Measurements from ENCODE around the gene TRIM34.
A peak's percentile ranks its signal among the peaks of the same experiment; 100 is the strongest.
"Not testable (repeated sequence)": the region's sequence is repeated elsewhere in the genome, so short reads cannot be mapped to it uniquely, and the experiment has no call there.

TRIM34 gene

GRCh38 chr11:5621580-5621979 is 3.2 kb upstream of the TRIM34 start:
- DNase-seq: no peak

DNA sequence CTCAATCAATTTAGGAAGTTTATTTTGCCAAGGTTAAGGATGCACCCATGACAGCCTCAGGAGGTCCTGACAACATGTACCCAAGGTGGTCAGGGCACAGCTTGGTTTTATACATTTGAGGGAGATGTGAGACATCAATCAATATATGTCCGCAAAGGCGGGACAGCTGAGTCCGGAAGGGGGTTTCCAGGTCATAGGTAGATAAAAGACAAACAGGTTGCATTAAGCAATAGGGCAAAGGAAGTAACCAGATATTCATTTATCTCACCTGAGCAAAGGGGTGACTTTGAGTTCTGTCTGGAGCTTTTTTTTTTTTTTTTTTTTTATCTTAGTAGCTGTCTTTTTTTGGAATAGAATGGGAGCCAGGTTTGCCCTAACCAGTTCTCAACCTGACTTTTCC is 2.0 kb upstream of the TRIM34 start:
- DNase-seq: no peak

DNA sequence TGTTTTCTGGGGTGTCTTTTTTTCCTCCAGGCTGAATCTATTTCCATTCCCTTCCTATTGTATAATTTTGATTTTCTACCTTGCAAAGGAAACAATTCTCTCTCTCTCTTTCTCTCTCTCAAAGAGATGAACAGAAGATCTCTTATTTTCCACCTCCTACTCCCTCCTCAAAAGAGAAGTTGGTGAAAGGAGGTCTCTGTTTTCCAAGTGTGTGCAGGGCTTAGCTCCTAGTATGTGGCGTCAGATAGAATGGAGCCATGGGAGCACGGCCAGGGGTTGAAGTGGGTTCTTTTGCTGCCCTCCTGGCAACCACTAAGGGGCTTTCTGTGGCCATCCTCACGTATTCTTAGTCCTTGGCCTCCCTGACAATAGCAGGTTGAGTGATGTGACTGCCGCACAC is 480 bp downstream of the TRIM34 start:
- DNase-seq: no peak

GRCh38 chr11:5626196-5626595 is 1.4 kb downstream of the TRIM34 start:
- DNase-seq: no peak

DNA sequence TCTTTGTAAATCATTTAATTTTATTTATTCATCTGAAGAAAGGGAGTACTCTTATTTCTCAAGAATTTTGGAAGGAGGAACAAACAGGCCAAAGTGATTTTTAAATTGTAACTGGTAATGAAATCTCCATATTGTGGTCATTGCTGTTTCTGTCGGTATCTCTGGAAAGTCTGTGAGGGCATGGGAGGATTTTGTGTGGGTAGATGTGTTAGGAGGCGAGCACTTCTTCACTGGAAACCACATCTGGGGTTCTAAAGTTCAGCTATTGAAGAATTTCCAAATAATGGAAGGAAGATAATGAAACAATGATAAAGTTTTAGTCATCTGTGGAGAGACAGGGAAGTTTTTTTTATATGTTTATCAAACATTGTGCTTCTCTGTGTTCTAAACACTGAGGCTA is 6.6 kb downstream of the TRIM34 start:
- DNase-seq: no peak

DNA sequence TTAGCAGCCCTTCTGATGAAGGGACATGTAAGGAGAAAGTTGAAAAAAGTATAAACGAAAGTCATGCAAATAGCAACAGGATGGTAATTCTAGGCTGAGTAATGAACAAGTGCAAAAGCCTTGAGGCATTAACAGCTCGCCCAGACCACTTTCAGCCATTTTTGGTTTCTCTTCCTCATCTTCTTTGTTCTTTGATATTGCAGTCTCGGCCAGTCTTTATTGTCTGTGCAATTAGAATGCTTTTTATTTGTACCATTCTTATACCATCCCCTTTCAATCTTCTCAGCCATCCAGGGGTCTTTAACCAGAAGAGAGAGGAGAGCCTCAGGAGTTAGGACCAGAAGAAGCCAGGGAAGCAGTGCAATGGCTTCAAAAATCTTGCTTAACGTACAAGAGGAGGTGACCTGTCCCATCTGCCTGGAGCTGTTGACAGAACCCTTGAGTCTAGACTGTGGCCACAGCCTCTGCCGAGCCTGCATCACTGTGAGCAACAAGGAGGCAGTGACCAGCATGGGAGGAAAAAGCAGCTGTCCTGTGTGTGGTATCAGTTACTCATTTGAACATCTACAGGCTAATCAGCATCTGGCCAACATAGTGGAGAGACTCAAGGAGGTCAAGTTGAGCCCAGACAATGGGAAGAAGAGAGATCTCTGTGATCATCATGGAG is 7.3 kb downstream of the TRIM34 start:
- no peak for DNase-seq

- DNase-seq: no peak
These were observed 15.2 kb downstream of the TRIM34 start for GRCh38 chr11:5639953-5640352.

DNA sequence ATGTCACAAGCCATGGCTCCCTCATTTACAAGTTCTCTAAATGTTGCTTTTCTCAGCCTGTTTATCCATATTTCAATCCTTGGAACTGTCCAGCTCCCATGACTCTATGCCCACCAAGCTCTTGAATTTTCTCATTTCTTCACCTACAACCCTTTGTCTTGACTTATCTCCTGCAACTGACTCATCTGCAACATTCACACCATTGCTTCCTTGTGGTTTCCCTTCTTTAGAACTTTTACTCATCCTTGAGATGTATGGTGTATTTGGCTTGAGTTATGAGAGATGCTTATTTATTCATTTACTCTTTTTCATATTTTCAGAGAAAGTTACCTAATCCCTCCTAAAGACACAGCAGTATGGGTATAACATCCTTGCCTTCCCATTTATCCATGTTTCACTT is 18.8 kb downstream of the TRIM34 start:
- no peak for DNase-seq

DNA sequence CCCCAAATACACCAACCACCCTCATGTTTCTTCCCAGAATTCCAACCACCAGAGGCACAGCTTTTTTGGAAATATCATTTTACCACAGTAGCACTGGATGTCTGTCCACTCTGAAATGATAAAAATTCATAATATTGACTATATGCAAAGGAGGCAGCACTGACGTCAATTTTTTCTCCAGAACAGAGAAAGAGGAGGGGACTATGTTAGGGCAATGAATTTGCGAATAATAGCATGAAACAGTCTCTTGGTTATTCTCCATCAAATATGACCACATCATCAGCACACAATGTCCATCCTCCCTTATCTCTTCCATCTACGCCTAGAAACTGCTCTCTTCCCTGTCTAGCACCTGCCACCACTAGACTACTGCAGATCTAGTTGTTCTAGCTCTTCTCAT is 21.3 kb downstream of the TRIM34 start:
- no peak for DNase-seq

DNA sequence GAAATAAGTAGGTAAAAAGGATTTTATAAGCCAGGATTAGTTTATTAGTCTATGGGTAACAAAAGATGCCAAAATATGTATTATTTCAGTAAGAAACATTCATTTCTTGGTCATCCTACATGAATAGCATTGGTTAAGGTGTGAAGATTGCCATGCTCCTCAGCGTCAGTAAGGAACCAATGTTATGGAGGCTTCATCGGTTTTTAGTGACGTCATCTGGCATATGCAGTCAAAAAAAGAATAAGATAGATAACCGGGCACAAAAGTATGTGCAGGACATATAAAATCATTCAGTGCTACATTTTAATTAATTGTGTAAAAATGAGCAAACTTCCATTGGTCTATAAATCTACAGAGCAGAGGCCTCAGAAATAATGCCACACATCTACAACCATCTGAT is 30.7 kb downstream of the TRIM34 start:
- DNase-seq: no peak

DNA sequence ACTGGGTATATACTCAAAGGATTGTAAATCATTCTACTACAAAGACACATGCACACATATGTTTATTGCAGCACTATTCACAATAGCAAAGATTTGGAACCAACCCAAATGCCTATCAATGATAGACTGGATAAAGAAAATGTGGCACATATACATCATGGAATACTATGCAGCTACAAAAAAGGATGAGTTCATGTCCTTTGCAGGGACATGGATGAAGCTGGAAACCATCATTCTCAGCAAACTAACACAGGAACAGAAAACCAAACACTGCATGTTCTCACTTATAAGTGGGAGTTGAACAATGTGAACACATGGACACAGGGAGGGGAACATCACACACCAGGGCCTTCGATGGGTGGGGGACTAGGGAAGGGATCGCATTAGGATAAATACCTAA is 32.2 kb downstream of the TRIM34 start:
- not testable (repeated sequence) for DNase-seq

- DNase-seq: no peak
These were observed 33.5 kb downstream of the TRIM34 start for GRCh38 chr11:5658318-5658717.

DNA sequence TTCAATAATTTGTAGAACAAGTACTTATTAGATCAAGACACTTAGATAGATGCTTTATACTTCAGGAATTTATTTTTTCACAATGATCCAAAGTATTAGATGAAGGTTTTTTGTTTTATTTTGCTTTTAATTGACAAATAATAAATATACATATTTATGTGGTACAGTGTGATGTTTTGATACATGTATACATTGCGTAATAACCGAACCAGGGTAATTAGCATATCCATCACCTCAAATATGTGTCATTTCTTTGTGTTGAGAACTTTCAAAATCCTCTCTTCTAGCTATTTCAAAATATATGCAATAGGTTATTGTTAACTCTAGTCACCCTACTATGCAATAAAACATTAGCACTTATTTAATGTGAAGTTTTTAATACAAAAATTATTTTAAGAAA is 38.7 kb downstream of the TRIM34 start:
- DNase-seq: no peak

GRCh38 chr11:5665051-5665570 is 40.3 kb downstream of the TRIM34 start:
- no peak for DNase-seq

- no peak for DNase-seq
These were observed 41.1 kb downstream of the TRIM34 start for GRCh38 chr11:5665746-5666401.

GRCh38 chr11:5666402-5666793 is 41.6 kb downstream of the TRIM34 start:
- DNase-seq: no peak

DNA sequence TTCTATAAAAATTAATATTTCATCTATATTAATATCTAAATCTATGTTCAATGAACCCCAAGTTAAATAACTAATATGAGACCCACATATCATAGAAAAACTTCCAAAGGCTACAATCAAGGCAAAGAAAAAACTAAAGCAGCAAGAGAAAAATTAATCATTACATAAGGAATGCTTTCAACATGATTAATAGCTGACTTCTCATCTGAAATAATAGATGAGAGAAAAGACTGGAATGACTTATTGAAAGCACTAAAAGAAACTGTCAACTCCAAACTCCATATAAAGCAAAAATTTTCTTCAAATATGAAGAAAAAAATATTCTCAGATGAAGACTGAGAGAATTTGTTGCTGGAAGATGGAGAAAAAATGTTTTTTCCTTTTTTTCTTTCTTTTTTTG is 47.0 kb downstream of the TRIM34 start:
- DNase-seq: no peak

DNA sequence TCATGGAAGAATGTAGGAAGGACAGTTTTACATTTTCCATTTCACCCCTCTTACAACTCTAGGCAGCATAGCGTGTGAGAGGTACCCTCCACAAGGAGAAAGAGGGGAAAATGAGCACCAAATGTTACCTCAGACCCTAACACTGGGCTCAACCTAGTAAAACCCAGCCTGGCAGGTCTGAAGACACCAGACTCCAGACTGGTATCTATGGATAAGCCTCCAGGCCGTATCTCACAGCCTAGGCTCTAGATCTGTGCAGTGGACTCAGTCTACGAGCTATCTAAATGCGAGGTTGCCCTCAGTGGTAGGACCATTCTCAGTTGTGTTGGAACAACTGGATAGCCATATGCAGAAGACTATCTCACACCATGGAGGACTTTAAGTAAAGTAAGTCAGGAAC is 49.6 kb downstream of the TRIM34 start:
- no peak for DNase-seq

GRCh38 chr11:5679811-5680210 is 55.0 kb downstream of the TRIM34 start:
- no peak for DNase-seq

DNA sequence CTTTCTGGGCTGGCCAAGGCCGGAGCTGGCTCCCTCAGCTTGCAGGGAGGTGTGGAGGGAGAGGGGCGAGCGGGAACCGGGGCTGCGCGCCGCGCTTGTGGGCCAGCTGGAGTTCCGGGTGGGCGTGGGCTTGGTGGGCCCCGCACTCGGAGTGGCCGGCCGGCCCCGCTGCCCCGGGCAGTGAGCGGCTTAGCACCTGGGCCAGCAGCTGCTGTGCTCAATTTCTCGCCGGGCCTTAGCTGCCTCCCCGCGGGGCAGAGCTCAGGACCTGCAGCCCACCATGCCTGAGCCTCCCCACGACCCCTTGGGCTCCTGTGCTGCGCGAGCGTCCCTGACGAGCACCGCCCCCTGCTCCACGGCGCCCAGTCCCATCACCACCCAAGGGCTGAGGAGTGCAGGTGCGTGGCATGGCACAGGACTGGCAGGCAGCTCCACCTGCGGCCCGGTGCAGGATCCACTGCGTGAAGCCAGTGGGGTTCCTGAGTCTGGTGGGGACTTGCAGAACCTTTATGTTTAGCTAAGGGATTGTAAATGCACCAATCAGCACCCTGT is 58.2 kb downstream of the TRIM34 start:
- not testable (repeated sequence) for DNase-seq

DNA sequence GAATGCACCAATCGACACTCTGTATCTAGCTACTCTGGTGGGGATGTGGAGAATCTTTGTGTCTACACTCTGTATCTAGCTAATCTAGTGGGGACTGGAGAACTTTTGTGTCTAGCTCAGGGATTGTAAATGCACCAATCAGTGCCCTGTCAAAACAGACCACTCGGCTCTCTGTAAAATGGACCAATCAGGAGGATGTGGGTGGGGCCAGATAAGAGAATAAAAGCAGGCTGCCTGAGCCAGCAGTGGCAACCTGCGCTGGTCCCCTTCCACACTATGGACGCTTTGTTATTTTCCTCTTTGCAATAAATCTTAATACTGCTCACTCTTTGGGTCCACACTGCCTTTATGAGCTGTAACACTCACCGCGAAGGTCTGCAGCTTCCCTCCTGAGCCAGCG is 58.8 kb downstream of the TRIM34 start:
- DNase-seq: not testable (repeated sequence)

DNA sequence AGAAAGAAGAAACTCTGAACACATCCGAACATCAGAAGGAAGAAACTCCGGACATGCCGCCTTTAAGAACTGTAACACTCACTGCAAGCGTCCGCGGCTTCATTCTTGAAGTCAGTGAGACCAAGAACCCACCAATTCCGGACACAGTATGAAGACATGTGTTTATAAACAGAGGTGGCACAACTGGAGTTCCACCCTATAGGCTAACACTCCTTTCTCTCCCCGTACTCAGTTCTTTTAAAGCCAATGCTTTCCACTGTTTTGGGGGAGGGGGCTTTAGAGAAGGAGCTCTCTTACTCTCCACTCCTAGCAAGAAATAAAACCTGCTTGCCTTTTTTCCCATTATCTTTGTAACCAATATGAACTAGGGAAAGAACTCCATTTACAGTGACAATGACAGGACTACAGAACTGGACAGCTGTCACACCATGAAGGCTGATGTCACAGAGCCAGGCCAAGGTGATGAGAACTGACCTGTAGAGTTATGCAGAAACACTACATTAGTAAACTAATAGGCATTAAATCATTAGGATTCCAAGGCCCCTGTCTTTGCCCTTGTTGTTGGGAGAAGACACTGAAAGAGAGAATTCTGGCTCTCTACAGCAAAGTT is 59.3 kb downstream of the TRIM34 start:
- DNase-seq: no peak

DNA sequence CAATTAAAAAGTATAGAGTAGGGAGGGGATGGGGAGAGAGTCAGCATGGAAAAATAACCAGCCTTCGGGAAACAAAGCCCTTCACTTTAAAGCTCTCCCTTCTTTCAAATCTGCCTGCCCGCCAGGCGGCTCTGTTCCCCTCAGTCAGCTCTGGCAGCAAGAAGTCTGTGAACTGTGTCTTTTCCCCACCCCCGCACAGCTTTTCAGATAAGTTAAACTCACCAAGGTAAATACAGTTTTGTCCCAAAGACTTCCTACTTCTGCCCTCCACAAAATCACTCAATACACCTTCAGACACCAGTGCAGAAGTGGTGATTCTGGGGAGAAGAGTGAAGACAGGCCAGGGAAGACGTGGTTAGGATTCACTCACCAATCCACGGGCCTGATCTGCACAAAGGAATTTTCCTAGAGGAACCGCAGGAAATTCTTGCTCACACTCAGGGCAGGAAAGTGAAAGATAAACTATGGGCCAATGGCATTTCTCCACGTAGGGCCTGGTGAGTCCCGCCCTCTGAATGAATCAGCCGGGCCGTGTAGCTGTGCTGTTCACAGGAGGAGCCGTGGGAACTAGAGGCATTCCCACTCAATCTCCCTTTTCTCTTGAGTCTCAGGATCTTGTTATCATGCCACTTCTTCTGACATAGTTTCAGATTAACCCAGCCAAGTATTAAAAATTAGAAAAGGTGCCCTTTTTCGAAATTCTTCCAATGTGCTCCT is 60.0 kb downstream of the TRIM34 start, which contains the start of gene TRIM5:
TRIM5 (minus strand) TSS at position 429 of the 717 bp plus-strand sequence. CDS start 4,897 bp downstream, outside the sequence.
- DNase-seq: peak; percentile 97

Measured in NCI-H226 (cell line).